Activated CD8-positive, alpha-beta memory T cell treated with anti-CD3 and anti-CD28 coated beads for 24 hours (primary cell): ENCODE results near the gene PIGT.
"Not testable (repeated sequence)": the region's sequence is repeated elsewhere in the genome, so short reads cannot be mapped to it uniquely, and the experiment has no call there.

Source experiments
- DNase-seq: peaks from one replicate; pipeline ENCODE4 v3.0.0-alpha.2; 2020

PIGT gene

GRCh38 chr20:45467172-45467571 lies 51.2 kb downstream of the PIGT start:
- no peak for DNase-seq

GRCh38 chr20:45467861-45468260 lies 51.9 kb downstream of the PIGT start:
- no peak for DNase-seq

- no peak for DNase-seq
Observed at GRCh38 chr20:45469336-45470261, 53.7 kb downstream of the PIGT start, which contains the start of gene WFDC2. TSS of gene WFDC2 (plus strand) at chr20:45469753. CDS start at chr20:45469782, 29 bp downstream.

DNA sequence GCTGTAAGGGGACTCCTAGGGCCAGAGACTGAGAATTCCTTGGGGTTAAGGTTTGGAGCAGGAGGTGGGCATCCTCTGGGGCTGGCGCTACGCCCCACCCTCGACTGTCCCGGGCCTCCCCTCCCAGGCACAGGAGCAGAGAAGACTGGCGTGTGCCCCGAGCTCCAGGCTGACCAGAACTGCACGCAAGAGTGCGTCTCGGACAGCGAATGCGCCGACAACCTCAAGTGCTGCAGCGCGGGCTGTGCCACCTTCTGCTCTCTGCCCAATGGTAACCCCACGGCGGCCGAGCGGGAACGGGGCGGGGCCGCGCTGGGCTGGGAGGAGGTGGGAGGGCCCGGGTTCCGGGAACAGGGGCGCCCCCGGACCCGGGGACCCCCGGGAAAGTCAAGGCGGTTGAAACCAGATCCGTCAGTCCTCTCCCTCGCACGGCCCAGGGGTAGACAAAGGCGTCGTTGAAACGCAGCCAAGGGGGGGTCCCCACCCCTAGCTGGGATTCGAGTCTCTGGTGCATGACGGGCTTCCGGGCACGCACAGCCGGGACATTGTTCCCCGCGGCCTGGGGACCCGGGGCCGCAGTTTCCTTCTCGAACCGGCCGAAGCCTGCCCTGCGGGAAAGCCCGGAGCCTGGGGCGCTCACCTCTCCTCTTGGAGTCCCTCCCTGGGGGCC lies 54.5 kb downstream of the PIGT start:
- no peak for DNase-seq

- DNase-seq: no peak
Observed at GRCh38 chr20:45470937-45471336, 55.0 kb downstream of the PIGT start.

GRCh38 chr20:45472286-45472685 lies 56.3 kb downstream of the PIGT start:
- not testable (repeated sequence) for DNase-seq
